GM21515 (cell line): ENCODE data around the gene KLHL25.
"Not testable (repeated sequence)": the region's sequence is repeated elsewhere in the genome, so short reads cannot be mapped to it uniquely, and the experiment has no call there.

Source experiments
- ATAC-seq: cut with Tn5 transposase; IDR thresholded peaks from one replicate; pipeline ENCODE4 v1.9.1; 2021; ENCODE audit not compliant: unreplicated experiment

Gene KLHL25

GRCh38 chr15:85794598-85795336, at the start of gene KLHL25:
KLHL25 (minus strand) TSS chr15:85794925; CDS start chr15:85769810, 25,115 bp downstream.
- peak; percentile 98 for ATAC-seq

GRCh38 chr15:85840802-85841152, 46.1 kb upstream of the KLHL25 start:
- ATAC-seq = no peak

GRCh38 chr15:85840079-85840801, 45.5 kb upstream of the KLHL25 start:
- ATAC-seq = peak; percentile 91

- no peak for ATAC-seq
These were observed 44.9 kb upstream of the KLHL25 start for GRCh38 chr15:85839643-85840042.

- ATAC-seq = no peak
These were observed 43.9 kb upstream of the KLHL25 start for GRCh38 chr15:85838655-85839054.

GRCh38 chr15:85837881-85838280, 43.2 kb upstream of the KLHL25 start:
- no peak for ATAC-seq

GRCh38 chr15:85837011-85837433, 42.3 kb upstream of the KLHL25 start:
- ATAC-seq = no peak

GRCh38 chr15:85834651-85835050, 39.9 kb upstream of the KLHL25 start:
- ATAC-seq = no peak

GRCh38 chr15:85832394-85832793, 37.7 kb upstream of the KLHL25 start:
- ATAC-seq = no peak

GRCh38 chr15:85831415-85832113, 36.8 kb upstream of the KLHL25 start:
- ATAC-seq = no peak

GRCh38 chr15:85829754-85830153, 35.0 kb upstream of the KLHL25 start:
- not testable (repeated sequence) for ATAC-seq

GRCh38 chr15:85828874-85829273, 34.1 kb upstream of the KLHL25 start:
- ATAC-seq = no peak

GRCh38 chr15:85828126-85828525, 33.4 kb upstream of the KLHL25 start:
- ATAC-seq = no peak

GRCh38 chr15:85826756-85827515, 32.2 kb upstream of the KLHL25 start:
- no peak for ATAC-seq

GRCh38 chr15:85825719-85826118, 31.0 kb upstream of the KLHL25 start:
- no peak for ATAC-seq

- no peak for ATAC-seq
These were observed 30.4 kb upstream of the KLHL25 start for GRCh38 chr15:85825118-85825517.

- no peak for ATAC-seq
These were observed 26.8 kb upstream of the KLHL25 start for GRCh38 chr15:85821545-85821944.

- no peak for ATAC-seq
These were observed 25.2 kb upstream of the KLHL25 start for GRCh38 chr15:85819938-85820337.

- no peak for ATAC-seq
These were observed 18.5 kb upstream of the KLHL25 start for GRCh38 chr15:85813234-85813633.

- no peak for ATAC-seq
These were observed 15.3 kb upstream of the KLHL25 start for GRCh38 chr15:85810075-85810474.

GRCh38 chr15:85805420-85805819, 10.7 kb upstream of the KLHL25 start:
- ATAC-seq = no peak
